Measurements from ENCODE around the gene CCHCR1. TPM values are rescaled to one million over a fixed set of nuclear protein-coding genes. Genes with fewer than 3 reads are reported as not detected.

The CCHCR1 gene
- total and polyA plus RNA-seq, 7 donors: 8.7 to 39.3 (median 13.7) TPM

- DNase-seq: no peak
- intact Hi-C loops (cut with DNase I): no loop called here
These were observed 22.3 kb upstream of the CCHCR1 start for GRCh38 chr6:31179896-31180295.

GRCh38 chr6:31179042-31179386, 21.4 kb upstream of the CCHCR1 start:
- intact Hi-C loops (cut with DNase I): no loop called here

More at GRCh38 chr6:31179896-31180295, 22.3 kb upstream of the CCHCR1 start:
- TF ChIP-seq, protein P1, sequence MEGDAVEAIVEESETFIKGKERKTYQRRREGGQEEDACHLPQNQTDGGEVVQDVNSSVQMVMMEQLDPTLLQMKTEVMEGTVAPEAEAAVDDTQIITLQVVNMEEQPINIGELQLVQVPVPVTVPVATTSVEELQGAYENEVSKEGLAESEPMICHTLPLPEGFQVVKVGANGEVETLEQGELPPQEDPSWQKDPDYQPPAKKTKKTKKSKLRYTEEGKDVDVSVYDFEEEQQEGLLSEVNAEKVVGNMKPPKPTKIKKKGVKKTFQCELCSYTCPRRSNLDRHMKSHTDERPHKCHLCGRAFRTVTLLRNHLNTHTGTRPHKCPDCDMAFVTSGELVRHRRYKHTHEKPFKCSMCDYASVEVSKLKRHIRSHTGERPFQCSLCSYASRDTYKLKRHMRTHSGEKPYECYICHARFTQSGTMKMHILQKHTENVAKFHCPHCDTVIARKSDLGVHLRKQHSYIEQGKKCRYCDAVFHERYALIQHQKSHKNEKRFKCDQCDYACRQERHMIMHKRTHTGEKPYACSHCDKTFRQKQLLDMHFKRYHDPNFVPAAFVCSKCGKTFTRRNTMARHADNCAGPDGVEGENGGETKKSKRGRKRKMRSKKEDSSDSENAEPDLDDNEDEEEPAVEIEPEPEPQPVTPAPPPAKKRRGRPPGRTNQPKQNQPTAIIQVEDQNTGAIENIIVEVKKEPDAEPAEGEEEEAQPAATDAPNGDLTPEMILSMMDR (IDR thresholded peaks at IDR 0.05): no peak
- TF ChIP-seq POLR2AphosphoS5 (IDR thresholded peaks at IDR 0.05) (no peak), EP300 (IDR thresholded peaks at IDR 0.05) (no peak), POLR2A (IDR thresholded peaks at IDR 0.05) (no peak)
- Histone ChIP-seq H3K36me3 (no peaks in the 10 kb centered on the region), H3K4me1 (peaks cover 0 to 7% (median 0%) of the 10 kb centered on the region in 4 donors), H3K27ac (peak overlapping the region in 3 of 4 donors; percentile 24 to 58 (median 37)), H3K27me3 (no peaks in the 10 kb centered on the region), H3K9me3 (no peaks in the 10 kb centered on the region), H3K4me3 (peak overlapping the region in 3 of 4 donors; percentile 28 to 46 (median 41))
- 98% methylated on average over 8 of the region's 8 CpGs for WGBS, 2 donors

DNA sequence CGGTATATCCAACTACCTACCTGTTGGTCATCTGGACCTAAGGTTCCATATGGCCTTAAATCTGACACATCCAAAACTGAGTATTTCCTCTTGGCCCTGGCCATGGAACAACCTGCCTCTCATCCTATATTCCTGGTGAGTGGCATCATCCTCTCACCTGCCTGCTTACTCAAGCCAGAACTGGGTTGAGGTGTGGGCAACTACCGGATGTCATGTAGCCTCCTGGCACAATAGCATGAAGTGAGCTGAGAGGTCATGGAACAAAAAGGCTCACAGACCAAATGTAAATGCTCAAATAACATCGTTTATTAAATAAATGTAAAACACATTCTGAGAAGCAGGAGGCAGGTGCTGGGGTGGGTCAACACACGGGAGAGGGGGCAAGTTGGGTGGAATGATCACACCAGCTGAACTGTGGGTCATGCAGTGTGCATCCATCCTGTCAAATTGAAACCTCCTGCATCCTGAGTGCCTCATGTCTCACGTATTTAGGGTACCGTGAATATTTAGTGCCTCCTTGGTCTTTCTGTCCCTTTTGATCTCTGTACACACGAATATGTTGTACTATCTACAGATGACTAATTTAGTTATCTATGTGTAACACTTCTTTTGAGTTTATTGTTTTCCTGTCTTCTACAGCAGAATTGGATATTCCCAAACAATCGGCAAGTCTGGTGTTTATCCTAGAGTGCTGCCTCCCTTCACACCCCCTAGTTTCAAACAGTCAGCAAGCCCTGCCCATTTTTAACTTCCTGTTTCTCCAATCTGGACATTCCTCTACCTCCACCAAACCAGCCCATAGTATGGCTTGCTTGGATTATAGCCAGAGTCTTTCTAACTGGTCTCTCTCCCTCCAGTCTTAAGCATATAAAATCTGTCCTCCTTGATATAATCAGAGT, 20.8 kb upstream of the CCHCR1 start:
- H3K27ac ChIP-seq: no peak overlapping the region
- 31 to 45% methylated on average over 8 of the region's 8 CpGs for WGBS, 2 donors
- peaks cover 0 to 7% (median 0%) of the 10 kb centered on the region in 4 donors for H3K4me1 ChIP-seq
- no peak overlapping the region for H3K4me3 ChIP-seq
- no peaks in the 10 kb centered on the region for H3K9me3 ChIP-seq
- H3K27me3 ChIP-seq: no peaks in the 10 kb centered on the region
- intact Hi-C loops (cut with DNase I): no loop called here
- no peak for TF ChIP-seq POLR2AphosphoS5 (IDR thresholded peaks at IDR 0.05)
- TF ChIP-seq POLR2A (IDR thresholded peaks at IDR 0.05): no peak
- TF ChIP-seq, protein P1 (IDR thresholded peaks at IDR 0.05): no peak
- TF ChIP-seq EP300 (IDR thresholded peaks at IDR 0.05): no peak
- no peak for DNase-seq
- no peaks in the 10 kb centered on the region for H3K36me3 ChIP-seq

More at GRCh38 chr6:31179042-31179386, 21.4 kb upstream of the CCHCR1 start:
- peaks cover 0 to 7% (median 0%) of the 10 kb centered on the region in 4 donors for H3K4me1 ChIP-seq
- no peaks in the 10 kb centered on the region for H3K36me3 ChIP-seq
- H3K9me3 ChIP-seq: no peaks in the 10 kb centered on the region
- TF ChIP-seq EP300 (IDR thresholded peaks at IDR 0.05): no peak
- no peak for TF ChIP-seq POLR2A (IDR thresholded peaks at IDR 0.05)
- no peak for TF ChIP-seq POLR2AphosphoS5 (IDR thresholded peaks at IDR 0.05)
- TF ChIP-seq, protein P1 (IDR thresholded peaks at IDR 0.05): no peak
- H3K4me3 ChIP-seq: no peak overlapping the region
- H3K27me3 ChIP-seq: no peaks in the 10 kb centered on the region
- no peak for DNase-seq
- 31 to 71% methylated on average over 4 of the region's 4 CpGs for WGBS, 2 donors
- H3K27ac ChIP-seq: no peak overlapping the region

DNA sequence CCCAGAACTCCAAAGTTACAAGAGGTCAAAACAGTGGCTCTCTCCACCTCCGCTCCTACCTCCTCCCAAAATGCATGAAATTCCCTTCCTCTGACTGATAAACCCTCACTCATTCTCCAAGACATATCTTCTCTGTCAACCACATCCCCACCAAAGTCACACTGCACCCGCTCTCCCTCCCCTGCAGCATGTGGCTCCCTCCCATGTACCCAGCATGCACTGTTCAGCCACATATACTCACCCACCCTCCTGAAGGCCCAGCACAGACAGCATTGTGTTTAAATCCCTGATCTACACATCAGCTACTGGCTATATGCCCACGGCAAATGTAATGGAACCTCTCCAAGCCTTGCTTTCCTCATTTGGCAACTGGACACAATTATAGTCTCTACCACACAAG, 18.4 kb upstream of the CCHCR1 start:
- intact Hi-C loops (cut with DNase I): no loop called here
- Histone ChIP-seq H3K4me3 (no peak overlapping the region), H3K4me1 (peaks cover 0 to 7% (median 0%) of the 10 kb centered on the region in 4 donors), H3K27ac (no peak overlapping the region), H3K27me3 (no peaks in the 10 kb centered on the region), H3K36me3 (no peaks in the 10 kb centered on the region), H3K9me3 (no peaks in the 10 kb centered on the region)
- no peak for DNase-seq
- WGBS, 2 donors: 83% methylated on average over 3 of the region's 3 CpGs
- TF ChIP-seq POLR2AphosphoS5 (IDR thresholded peaks at IDR 0.05) (no peak), EP300 (IDR thresholded peaks at IDR 0.05) (no peak), POLR2A (IDR thresholded peaks at IDR 0.05) (no peak)
- TF ChIP-seq, protein P1 (IDR thresholded peaks at IDR 0.05): no peak
